GM12873 (cell line): ENCODE results near the gene MDFI.

Source experiments
- TF ChIP-seq, protein P1 (sequence below): IDR thresholded peaks from 2 replicates; pipeline ENCODE4 v1.5.1; 2012; ENCODE audit warnings: low read depth, mild to moderate bottlenecking, moderate library complexity, low read length, control low read depth; ENCODE audit not compliant: insufficient read depth; ENCODE audit errors: missing control alignments

MDFI gene, protein sequence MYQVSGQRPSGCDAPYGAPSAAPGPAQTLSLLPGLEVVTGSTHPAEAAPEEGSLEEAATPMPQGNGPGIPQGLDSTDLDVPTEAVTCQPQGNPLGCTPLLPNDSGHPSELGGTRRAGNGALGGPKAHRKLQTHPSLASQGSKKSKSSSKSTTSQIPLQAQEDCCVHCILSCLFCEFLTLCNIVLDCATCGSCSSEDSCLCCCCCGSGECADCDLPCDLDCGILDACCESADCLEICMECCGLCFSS

DNA sequence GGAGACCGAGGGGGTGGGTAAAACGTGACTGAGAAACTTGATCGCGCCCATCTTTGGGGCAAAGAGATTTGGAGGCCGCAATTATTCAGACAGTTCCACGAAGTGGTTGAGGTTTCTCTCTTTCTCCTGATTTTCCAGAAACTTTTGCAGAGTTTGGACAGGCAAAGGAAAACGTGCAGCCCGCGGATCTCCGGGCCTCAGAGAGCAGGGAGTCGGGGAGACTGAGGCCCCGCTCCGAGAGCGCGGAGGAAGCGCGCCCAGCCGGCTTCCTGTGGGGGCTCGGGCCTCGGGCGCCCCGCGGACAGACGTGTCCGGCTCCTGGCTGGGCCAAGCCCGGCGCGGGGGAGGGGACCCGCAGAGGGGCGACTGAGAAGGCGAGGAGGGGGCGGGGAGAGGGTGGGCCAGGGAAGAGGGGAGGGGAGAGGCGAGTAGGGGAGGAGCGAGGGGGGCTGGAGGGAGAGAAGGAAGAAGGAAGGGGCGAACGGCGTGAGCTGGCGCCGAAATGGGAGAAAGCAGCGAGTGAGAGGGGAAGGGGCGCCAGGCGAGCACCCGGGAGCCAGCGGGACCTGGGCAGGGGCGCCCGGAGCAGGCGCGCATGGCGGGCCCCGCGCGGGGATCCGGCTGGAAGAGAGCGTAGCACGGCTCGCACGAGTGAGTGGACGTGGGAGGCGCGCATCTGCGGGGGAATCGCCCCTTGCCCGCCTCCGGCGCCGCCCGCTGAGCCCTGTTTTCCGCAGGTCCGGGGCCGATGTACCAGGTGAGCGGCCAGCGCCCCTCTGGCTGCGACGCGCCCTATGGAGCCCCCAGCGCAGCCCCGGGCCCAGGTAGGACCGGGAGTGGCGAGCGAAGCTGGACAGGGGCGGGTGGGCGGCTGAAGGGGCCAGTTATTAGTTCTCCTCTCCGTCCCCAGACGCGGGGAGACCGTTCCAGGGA is at the start of gene MDFI:
TSS of gene MDFI (plus strand) at position 467 of the 933 bp plus-strand sequence. CDS start at position 749, 282 bp downstream.
- TF ChIP-seq, protein P1, sequence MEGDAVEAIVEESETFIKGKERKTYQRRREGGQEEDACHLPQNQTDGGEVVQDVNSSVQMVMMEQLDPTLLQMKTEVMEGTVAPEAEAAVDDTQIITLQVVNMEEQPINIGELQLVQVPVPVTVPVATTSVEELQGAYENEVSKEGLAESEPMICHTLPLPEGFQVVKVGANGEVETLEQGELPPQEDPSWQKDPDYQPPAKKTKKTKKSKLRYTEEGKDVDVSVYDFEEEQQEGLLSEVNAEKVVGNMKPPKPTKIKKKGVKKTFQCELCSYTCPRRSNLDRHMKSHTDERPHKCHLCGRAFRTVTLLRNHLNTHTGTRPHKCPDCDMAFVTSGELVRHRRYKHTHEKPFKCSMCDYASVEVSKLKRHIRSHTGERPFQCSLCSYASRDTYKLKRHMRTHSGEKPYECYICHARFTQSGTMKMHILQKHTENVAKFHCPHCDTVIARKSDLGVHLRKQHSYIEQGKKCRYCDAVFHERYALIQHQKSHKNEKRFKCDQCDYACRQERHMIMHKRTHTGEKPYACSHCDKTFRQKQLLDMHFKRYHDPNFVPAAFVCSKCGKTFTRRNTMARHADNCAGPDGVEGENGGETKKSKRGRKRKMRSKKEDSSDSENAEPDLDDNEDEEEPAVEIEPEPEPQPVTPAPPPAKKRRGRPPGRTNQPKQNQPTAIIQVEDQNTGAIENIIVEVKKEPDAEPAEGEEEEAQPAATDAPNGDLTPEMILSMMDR: no peak

DNA sequence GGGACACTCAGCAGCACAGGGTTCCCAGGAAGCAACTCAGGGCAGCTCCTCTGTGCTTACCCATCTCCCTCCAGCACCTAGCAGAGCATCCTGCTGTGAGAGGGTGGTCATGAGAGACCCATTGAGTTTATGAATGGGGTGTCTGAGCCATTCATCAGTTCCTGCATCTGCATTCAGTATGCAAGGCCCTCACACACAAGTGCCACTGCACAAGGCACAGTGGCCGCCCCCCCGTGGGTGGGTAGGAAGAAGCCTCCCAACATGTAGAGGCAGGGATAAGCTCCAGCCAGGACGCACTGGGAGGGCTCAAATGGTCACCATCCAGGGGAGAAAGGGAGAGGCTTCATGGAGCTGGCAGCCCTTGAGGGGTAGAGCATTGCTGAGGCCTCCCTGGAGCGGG is 49.0 kb upstream of the MDFI start:
- TF ChIP-seq, protein P1: no peak

DNA sequence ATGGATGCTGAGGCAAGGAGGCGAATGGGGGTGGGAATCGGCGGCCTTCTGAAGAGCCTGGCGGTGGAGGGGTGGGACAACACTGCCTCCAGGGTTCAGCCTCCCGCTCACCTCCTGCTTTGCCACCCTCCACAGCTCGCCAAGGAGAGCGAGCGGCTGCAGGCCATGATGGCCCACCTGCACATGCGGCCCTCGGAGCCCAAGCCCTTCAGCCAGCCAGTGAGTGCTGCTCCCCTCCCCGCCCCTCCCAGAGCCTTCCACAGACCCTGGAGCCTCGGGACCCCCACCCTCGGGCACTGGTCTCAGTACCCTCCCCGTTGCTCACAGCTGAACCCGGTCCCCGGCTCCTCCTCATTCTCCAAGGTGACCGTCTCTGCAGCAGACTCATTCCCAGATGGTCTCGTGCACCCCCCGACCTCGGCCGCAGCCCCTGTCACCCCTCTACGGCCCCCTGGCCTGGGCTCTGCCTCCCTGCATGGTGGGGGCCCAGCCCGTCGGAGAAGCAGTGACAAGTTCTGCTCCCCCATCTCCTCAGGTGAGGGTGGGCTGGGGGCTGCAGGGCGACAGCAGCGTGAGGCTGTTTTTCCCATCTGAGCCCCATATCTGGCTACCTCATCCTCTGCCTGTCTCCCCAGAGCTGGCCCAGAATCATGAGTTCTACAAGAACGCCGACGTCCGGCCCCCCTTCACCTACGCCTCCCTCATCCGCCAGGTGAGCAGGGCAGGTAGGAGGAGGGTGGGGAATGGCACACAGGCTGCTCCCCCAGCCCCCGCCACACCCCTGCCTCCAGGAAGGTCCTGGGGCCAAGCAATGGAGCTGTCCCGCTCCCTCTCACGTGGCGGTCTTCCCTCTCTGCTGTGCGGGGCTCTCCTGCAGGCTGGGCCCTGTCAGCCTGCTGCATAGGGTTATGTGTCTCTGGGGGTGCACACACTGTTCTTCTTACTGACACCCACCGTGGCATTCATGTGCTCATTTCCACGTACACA is 48.3 kb upstream of the MDFI start:
- TF ChIP-seq, protein P1: no peak

DNA sequence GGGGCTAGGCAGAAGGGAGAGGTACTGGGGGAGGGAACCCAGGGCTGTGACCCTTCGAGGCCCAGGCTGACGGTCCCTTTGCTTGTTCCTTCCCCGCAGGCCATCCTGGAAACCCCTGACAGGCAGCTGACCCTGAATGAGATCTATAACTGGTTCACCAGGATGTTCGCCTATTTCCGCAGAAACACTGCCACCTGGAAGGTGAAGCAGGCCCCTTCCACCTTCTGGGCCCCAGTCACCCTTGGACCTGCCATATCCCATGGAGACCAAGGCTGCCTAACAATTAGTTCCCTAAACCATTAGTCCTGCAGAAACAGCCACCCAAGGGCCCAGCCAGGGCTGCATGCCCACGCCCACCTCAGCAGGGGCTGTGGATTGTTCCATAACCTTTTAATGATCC is 47.1 kb upstream of the MDFI start:
- TF ChIP-seq, protein P1: no peak

DNA sequence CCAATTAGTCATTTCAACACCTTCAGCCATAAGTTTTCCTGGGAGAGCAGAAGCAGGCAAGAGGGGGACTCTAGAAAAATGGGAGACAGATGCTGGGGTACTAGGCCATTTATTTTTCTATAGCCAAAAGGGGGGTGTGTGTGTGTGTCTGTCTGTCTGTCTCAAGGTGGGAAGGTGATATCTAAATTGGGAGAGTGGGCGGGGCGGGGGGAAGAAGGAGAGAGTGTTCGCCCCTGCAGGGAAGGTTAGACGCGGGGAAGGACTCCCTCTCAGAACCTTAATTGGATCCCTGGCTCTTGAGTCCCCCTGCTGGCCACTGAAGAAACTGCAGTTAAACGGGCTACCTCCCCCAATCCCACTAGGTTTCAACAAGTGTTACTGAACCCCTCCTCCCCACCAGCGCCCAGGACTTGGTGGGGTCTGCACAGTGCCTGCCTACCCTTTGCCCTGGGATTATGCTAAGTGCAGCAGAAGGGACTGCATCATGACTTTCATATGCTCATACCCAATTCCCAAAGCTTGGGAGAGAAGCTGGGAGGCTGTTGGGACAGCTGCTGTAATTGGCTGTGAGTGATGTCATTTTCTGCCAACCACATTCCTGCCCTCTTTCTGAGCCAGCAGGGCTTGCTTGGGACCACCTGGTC is 46.3 kb upstream of the MDFI start:
- TF ChIP-seq, protein P1: peak; percentile 96

DNA sequence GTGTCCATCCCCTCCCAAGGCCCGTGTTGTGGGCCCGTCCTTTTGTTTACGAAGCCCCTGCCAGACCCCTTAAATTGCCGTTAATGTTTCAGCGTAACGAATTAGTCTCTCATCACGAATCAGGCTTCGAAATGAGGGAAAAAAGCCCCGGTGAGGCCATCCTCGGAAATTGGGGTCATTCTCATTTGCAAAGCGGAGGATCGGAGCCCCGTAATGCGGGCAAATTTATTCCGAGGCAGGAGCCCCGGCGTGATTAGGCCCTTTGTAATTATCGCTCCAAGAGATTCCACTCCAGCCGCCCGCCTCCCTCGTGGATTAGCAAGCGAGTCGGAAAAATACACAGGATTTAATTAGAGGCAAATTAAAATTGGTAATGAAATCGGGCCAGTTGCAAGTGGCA is 44.9 kb upstream of the MDFI start:
- TF ChIP-seq, protein P1: no peak
